Stimulated activated CD4-positive, alpha-beta T cell treated with anti-CD3 and anti-CD28 coated beads, TNF-alpha, amount 100 ng/mL, for 48 hours (primary cell): Measurements from ENCODE around the gene PAM16.

Source experiments
- DNase-seq, 3 donors: peaks; one replicate each; pipeline ENCODE4 v3.0.0-alpha.2; 2020; ENCODE audit warnings: low read depth in 3 of 3

PAM16 gene

GRCh38 chr16:4298761-4299522 lies 52.2 kb downstream of the PAM16 start:
- no peak for DNase-seq

- DNase-seq = no peak
These were observed 53.6 kb downstream of the PAM16 start for GRCh38 chr16:4297480-4297879.

GRCh38 chr16:4295581-4295980 lies 55.5 kb downstream of the PAM16 start:
- DNase-seq = no peak

GRCh38 chr16:4293822-4294457 lies 57.2 kb downstream of the PAM16 start:
- no peak for DNase-seq

- DNase-seq = no peak
These were observed 57.9 kb downstream of the PAM16 start for GRCh38 chr16:4293181-4293716.

- DNase-seq = no peak
These were observed 59.4 kb downstream of the PAM16 start for GRCh38 chr16:4291699-4292098.
